OCI-LY3 (cell line): ENCODE measurements around the gene GIT2.
"Not testable (repeated sequence)": the region's sequence is repeated elsewhere in the genome, so short reads cannot be mapped to it uniquely, and the experiment has no call there.

Source experiments
- H2AFZ ChIP-seq: fragments of 200-600, 300-600 bp; shearing (Covaris generic); 2 replicates; pipeline ENCODE4 v1.6.0; 2014; ENCODE audit warnings: antibody characterized with exemption, low read depth, low read length
- H3K27ac ChIP-seq: fragments of 200-600, 300-600 bp; sonication (generic); 2 replicates; pipeline ENCODE4 v1.5.1; 2014; ENCODE audit warnings: mild to moderate bottlenecking, low read length, moderate library complexity, mixed read lengths
- H3K27me3 ChIP-seq: fragments of 200-600, 300-600 bp; sonication (generic); 2 replicates; pipeline ENCODE4 v1.6.1; 2014; ENCODE audit warnings: low read depth, low read length, mixed read lengths
- H3K36me3 ChIP-seq: fragments of 200-600, 300-600 bp; sonication (generic); replicated peaks from 2 replicates; pipeline ENCODE3; 2014; ENCODE audit warnings: low read depth, low read length, mixed read lengths
- H3K4me1 ChIP-seq: fragments of 300-600, 200-600 bp; sonication (generic); 2 replicates; pipeline ENCODE4 v1.6.1; 2014; ENCODE audit warnings: low read length, mixed read lengths
- H3K4me2 ChIP-seq: fragments of 200-600, 300-600 bp; sonication (generic); 2 replicates; pipeline ENCODE4 v1.6.1; 2014; ENCODE audit warnings: low read length, mixed read lengths
- H3K4me3 ChIP-seq: fragments of 300-600, 200-600 bp; sonication (generic); 2 replicates; pipeline ENCODE4 v1.5.1; 2014; ENCODE audit warnings: antibody characterized with exemption, mild to moderate bottlenecking, low read length, moderate library complexity
- H3K79me2 ChIP-seq: fragments of 300-600, 200-600 bp; shearing (Covaris generic); 2 replicates; pipeline ENCODE4 v1.6.1; 2014; ENCODE audit warnings: mild to moderate bottlenecking, low read length, mixed read lengths
- H3K9ac ChIP-seq: fragments of 300-600, 200-600 bp; shearing (Covaris generic); 2 replicates; pipeline ENCODE4 v1.6.0; 2014; ENCODE audit warnings: mild to moderate bottlenecking, low read length, moderate library complexity
- H3K9me3 ChIP-seq: fragments of 200-600, 300-600 bp; shearing (Covaris generic); 2 replicates; pipeline ENCODE4 v1.6.1; 2014; ENCODE audit warnings: low read length, mixed read lengths; ENCODE audit not compliant: insufficient read depth
- H4K20me1 ChIP-seq: fragments of 200-600, 300-600 bp; sonication (generic); 2 replicates; pipeline ENCODE4 v1.6.1; 2016; ENCODE audit warnings: low read length, mixed read lengths; ENCODE audit not compliant: insufficient read depth
- EZH2phosphoT487 ChIP-seq: fragments of 200-600 bp; shearing (Covaris generic); IDR thresholded peaks from 2 replicates; pipeline ENCODE4 v1.6.1; 2018; ENCODE audit warnings: antibody characterized with exemption, mixed run types, low read depth
- TF ChIP-seq, protein P1 (sequence below): fragments of 200-600, 300-600 bp; sonication (generic); IDR thresholded peaks from 2 replicates; pipeline ENCODE4 v1.5.1; 2014; ENCODE audit warnings: antibody characterized with exemption, low read length, low read depth

The GIT2 gene

DNA sequence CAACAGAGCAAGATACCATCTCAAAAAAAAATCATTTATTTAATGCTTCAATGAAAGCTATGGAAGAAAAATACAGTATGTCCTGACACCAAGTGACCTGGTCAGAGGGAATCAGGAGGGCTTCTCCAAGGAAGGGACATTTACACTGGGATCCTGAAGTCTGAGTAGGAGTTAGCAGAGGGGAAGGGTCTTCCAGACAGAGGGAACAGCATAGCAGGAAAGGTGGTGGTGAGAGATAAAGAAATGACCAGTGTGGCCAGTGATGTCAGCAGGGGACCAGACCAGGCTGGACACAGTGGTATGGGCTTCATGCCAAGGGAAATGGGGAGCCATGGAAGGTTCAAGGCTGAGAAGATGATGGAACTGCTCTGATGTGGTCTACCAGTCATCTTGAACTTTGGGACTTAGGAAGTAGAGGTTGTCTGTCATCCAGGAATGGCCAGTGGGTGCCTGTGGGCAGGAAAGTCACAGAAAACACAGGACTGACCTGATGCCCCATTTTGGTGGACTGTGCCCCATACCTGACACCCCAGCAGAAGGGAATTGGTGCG, 103.9 kb downstream of the GIT2 start:
- H2AFZ ChIP-seq = no peak overlapping the region
- H3K4me1 ChIP-seq = peaks cover 39% of the 10 kb centered on the region
- H3K27ac ChIP-seq = no peak overlapping the region
- H3K9me3 ChIP-seq = no peaks in the 10 kb centered on the region
- no peak for TF ChIP-seq EZH2phosphoT487
- TF ChIP-seq, protein P1, sequence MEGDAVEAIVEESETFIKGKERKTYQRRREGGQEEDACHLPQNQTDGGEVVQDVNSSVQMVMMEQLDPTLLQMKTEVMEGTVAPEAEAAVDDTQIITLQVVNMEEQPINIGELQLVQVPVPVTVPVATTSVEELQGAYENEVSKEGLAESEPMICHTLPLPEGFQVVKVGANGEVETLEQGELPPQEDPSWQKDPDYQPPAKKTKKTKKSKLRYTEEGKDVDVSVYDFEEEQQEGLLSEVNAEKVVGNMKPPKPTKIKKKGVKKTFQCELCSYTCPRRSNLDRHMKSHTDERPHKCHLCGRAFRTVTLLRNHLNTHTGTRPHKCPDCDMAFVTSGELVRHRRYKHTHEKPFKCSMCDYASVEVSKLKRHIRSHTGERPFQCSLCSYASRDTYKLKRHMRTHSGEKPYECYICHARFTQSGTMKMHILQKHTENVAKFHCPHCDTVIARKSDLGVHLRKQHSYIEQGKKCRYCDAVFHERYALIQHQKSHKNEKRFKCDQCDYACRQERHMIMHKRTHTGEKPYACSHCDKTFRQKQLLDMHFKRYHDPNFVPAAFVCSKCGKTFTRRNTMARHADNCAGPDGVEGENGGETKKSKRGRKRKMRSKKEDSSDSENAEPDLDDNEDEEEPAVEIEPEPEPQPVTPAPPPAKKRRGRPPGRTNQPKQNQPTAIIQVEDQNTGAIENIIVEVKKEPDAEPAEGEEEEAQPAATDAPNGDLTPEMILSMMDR = no peak
- H4K20me1 ChIP-seq = no peaks in the 10 kb centered on the region
- H3K9ac ChIP-seq = no peak overlapping the region
- H3K4me2 ChIP-seq = peak overlapping the region; percentile 36; the same call in 1 of the 2 replicates
- H3K4me3 ChIP-seq = no peak overlapping the region
- no peaks in the 10 kb centered on the region for H3K79me2 ChIP-seq
- H3K27me3 ChIP-seq = peaks cover 6% of the 10 kb centered on the region; the same call in 1 of the 2 replicates
- no peaks in the 10 kb centered on the region for H3K36me3 ChIP-seq

DNA sequence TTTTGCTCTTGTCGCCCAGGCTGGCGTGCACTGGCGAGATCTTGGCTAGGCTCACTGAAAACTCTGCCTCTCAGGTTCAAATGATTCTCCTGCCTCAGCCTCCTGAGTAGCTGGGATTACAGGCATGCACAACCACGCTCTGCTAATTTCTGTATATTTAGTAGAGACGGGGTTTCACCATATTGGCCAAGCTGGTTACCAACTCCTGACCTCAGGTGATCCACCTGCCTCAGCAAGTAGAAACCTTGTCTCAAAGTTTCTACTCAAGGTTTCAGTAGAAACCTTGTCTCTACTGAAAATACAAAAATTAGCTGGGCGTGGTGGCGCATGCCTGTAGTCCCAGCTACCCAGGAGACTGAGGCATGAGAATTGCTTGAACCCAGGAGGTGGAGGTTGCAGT, 104.4 kb downstream of the GIT2 start:
- H3K27ac ChIP-seq, H2AFZ ChIP-seq, H3K36me3 ChIP-seq, H3K27me3 ChIP-seq, H3K9me3 ChIP-seq, H3K9ac ChIP-seq, H4K20me1 ChIP-seq, H3K79me2 ChIP-seq, H3K4me2 ChIP-seq, H3K4me3 ChIP-seq: not testable (repeated sequence)
- peaks cover 39% of the 10 kb centered on the region for H3K4me1 ChIP-seq

DNA sequence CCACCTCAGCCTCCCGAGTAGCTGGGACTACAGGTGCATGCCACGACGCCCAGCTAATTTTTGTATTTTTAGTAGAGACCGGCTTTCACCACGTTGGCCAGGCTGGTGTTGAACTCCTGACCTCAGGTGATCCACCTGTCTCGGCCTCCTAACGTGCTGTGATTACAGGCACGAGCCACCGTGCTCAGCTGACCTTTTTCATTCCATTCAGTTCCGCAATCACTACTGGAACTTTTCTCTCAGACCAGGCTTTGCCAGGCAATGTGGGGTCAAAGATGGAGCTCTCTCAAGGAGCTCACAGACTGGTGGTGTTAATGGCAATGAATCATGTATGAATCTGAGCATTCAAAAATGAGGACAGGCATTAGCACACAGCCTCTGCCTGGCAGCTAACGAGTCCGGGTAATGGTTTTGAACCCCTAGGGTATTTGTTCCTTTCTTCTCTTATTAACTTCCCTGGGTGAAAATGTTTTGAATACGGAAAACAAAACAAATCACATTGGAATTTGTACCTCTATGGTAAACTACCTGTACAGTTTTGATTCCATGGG, 105.5 kb downstream of the GIT2 start:
- H3K4me1 ChIP-seq = peaks cover 39% of the 10 kb centered on the region
- H3K4me2 ChIP-seq = no peak overlapping the region
- TF ChIP-seq, protein P1 = no peak
- no peak for TF ChIP-seq EZH2phosphoT487
- no peaks in the 10 kb centered on the region for H4K20me1 ChIP-seq
- H3K9ac ChIP-seq = no peak overlapping the region
- H3K36me3 ChIP-seq = no peaks in the 10 kb centered on the region
- no peak overlapping the region for H2AFZ ChIP-seq
- no peaks in the 10 kb centered on the region for H3K79me2 ChIP-seq
- H3K4me3 ChIP-seq = no peak overlapping the region
- H3K27ac ChIP-seq = no peak overlapping the region
- no peaks in the 10 kb centered on the region for H3K9me3 ChIP-seq
- peaks cover 6% of the 10 kb centered on the region; the same call in 1 of the 2 replicates for H3K27me3 ChIP-seq

DNA sequence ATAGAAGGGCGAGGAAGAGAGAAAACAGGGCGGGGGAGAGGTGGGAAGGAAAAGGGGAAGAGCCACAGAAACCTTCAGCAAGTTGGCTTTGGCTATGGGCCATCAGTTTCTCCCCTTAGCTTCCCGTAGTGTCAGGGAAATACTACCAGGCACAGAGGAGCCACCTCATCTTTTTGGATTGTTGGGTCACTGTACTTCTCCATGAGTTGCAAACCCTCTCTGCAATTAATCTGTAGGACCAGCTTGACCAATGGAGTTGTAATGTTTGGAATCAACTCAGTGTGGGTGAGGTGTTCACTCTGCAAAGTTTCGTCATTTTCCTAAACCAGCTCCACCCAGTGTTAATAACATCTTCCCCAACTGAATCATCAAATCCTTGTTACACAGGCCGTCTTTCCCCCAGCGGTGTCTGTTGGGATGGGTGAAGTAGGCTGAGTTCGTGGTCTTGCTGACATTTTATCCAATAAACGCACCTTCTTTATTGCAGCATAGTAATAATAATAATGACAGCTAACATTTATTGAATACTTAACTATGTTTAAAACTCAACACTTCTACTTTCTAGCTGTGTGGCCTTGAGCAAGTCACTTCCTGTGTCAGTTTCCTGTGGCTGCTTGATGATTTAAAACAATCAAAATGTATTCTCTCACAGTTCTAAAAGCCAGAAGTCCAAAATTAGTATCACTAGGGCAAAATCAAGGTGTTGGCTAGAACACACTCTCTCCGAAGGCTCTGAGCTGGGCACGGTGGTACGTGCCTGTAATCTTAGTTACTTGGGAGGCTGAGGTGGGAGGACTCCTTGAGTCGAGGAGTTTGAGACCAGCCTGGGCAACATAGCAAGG, 107.8 kb downstream of the GIT2 start:
- H3K9ac ChIP-seq = no peak overlapping the region
- H3K4me2 ChIP-seq = peak overlapping the region; percentile 45; the same call in 1 of the 2 replicates
- H4K20me1 ChIP-seq = no peaks in the 10 kb centered on the region
- no peak for TF ChIP-seq EZH2phosphoT487
- TF ChIP-seq, protein P1 = no peak
- no peak overlapping the region for H3K27ac ChIP-seq
- peaks cover 40% of the 10 kb centered on the region for H3K4me1 ChIP-seq
- H3K9me3 ChIP-seq = no peaks in the 10 kb centered on the region
- H3K36me3 ChIP-seq = no peaks in the 10 kb centered on the region
- no peak overlapping the region for H3K4me3 ChIP-seq
- H2AFZ ChIP-seq = peak overlapping the region; percentile 84
- H3K79me2 ChIP-seq = no peaks in the 10 kb centered on the region
- peaks cover 6% of the 10 kb centered on the region; the same call in 1 of the 2 replicates for H3K27me3 ChIP-seq
